Stimulated activated naive CD8-positive, alpha-beta T cell treated with anti-CD3 and anti-CD28 coated beads, Interleukin-15, Interleukin-2, amounts not matched to agents 100 ng/mL and 50 ng/mL, for 24 hours (primary cell): ENCODE data around the gene KRT15.

Experiments used
- H3K27ac Mint-ChIP-seq: one replicate; pipeline ENCODE4 v1.8.0; 2021; ENCODE audit warnings: mild to moderate bottlenecking, mixed read lengths
- H3K27me3 Mint-ChIP-seq: one replicate; pipeline ENCODE4 v1.8.0; 2021; ENCODE audit warnings: mixed read lengths
- H3K36me3 Mint-ChIP-seq: one replicate; pipeline ENCODE4 v1.8.0; 2021; ENCODE audit warnings: low read depth, mixed read lengths
- H3K4me1 Mint-ChIP-seq: one replicate; pipeline ENCODE4 v1.8.0; 2021; ENCODE audit warnings: low read depth, mixed read lengths
- H3K4me3 Mint-ChIP-seq: one replicate; pipeline ENCODE4 v1.8.0; 2021; ENCODE audit warnings: mild to moderate bottlenecking, mixed read lengths
- H3K9me3 Mint-ChIP-seq: one replicate; pipeline ENCODE4 v1.8.0; 2021; ENCODE audit warnings: mixed read lengths

KRT15 gene

DNA sequence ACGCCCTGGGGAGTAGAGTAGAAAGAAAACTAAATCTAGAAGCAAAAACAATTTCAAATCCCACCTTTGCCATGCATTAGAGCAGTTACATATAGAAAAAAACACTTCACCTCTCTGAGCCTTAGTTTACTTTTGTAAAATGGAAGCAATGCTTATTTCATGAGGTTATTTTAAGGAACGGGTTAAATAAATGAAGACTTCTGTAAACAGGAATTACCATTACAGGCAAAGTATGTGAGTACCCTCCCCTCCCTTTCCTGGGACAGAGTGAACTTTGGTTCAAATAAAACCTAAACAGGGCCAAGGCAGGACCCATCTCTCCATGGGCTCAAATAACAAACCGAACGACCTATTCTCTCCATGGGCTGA lies 4.5 kb upstream of the KRT15 start:
- H3K9me3 Mint-ChIP-seq = no peaks in the 10 kb centered on the region
- no peaks in the 10 kb centered on the region for H3K36me3 Mint-ChIP-seq
- H3K27me3 Mint-ChIP-seq = peaks cover 14% of the 10 kb centered on the region
- H3K27ac Mint-ChIP-seq = no peak overlapping the region
- H3K4me1 Mint-ChIP-seq = peaks cover 4% of the 10 kb centered on the region
- H3K4me3 Mint-ChIP-seq = no peak overlapping the region

DNA sequence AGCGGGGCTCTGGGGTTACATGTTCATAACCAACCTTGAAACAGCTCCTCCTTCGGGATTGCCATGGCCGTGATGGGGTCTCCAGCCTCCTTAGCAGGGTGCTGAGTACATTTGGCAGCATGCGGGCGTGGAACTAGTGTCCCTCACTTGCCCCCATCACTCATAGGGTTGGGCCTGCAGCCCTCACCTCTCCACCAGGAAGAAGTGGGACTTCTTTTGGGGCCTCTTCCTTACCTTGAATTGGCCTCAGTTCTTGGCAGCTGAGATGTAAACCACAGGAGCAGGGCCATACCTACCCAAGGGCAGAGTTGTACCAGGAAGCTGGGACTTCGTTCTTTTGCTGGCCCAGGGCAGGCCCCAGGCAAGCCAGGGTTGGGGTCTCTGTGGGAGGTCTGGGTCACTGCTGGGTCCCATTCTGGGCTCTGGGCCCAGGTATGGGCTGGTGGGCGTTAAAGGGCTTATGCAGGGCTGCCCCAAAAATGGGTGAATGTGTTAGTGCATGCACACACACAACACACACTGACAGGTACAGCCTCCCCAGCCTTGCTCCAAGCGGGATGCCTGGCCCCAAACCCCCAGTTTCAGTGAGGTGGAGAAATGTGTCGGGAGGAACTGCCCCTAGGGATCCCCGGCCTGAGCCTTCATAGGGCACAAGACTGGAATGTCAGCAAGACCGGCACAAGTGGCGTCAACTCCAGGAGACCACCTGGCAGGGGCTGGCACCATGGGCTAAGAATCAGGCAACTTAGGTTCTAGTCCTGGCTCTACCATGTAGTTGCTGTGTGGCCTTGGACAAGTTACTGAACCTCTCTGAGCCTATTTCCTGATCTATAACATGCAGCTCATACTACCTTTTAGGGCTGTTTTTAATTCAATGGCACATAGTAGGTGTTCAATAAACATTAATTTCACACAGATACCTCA lies 3.9 kb upstream of the KRT15 start:
- H3K27ac Mint-ChIP-seq = no peak overlapping the region
- no peak overlapping the region for H3K4me3 Mint-ChIP-seq
- no peaks in the 10 kb centered on the region for H3K9me3 Mint-ChIP-seq
- H3K27me3 Mint-ChIP-seq = peaks cover 14% of the 10 kb centered on the region
- no peaks in the 10 kb centered on the region for H3K36me3 Mint-ChIP-seq
- H3K4me1 Mint-ChIP-seq = peaks cover 4% of the 10 kb centered on the region

DNA sequence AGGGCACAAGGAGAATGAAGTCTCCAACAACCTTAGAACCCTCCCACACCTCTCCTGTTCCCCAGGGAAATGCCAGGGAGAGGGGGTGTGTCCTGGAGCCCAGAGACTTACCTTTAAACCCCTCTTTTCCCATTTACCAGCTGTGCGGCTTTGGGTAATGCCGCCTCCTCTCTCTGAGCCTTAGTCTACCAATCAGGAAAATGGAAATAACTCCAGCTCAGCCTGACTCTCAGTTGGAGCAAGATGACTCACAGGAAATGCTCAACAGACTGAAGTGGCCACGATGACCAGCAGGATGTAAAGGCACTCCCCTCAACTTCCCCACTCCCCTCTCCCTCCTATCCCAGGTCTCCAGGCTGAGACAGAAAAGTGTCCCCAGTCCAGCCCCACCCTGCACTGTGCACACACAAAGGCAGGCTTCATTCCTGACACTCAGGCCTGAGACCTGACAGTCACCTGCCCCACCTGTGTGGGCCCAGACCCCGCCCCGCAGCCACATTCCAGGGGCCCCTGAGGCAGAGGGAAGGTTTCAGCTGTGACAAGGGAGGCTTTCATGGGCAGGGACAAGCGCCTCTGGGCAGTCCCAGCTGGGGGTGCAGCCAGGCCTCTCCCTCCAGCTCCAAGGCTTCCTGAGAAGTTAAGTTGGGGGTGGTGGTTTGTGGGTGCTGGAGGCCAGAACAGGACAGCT lies 3.0 kb upstream of the KRT15 start:
- H3K4me3 Mint-ChIP-seq = no peak overlapping the region
- H3K27me3 Mint-ChIP-seq = peaks cover 6% of the 10 kb centered on the region
- no peaks in the 10 kb centered on the region for H3K9me3 Mint-ChIP-seq
- no peak overlapping the region for H3K27ac Mint-ChIP-seq
- H3K36me3 Mint-ChIP-seq = no peaks in the 10 kb centered on the region
- H3K4me1 Mint-ChIP-seq = no peaks in the 10 kb centered on the region

DNA sequence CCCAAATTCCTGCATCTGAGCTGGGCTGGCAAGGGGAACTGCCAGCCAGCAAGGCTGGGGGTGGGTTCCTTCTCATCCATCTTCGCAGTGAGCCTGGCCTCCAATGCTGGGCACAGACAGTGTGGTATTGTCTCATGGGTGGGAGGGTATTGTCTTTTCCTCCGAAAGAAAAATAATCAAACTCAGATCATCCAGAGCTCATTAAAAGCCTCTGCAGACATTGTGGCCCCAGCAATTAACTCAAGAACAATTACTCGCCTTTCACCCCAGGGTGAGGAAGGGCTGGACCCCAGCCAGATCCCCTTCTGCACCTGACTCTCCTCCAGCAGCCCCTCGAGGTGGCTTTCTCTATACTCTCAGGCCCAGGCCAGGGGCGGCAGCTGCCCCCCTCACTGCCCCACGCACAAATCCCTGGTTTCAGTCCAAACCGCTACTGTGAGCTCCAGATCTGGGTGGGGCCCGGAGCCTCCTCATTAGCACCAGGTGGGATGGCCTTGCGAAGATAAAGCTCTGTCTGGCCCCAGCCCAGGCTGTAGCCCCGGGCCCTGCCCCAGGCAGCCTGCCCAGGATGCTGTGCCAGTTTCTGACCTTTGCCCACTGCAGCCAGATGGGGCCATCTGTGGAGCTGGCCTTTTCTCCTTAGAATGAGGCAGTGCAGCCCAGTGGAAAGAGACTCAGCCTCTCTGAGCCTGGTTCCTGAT lies 2.3 kb upstream of the KRT15 start:
- Mint-ChIP-seq H3K27me3 (peaks cover 5% of the 10 kb centered on the region), H3K9me3 (no peaks in the 10 kb centered on the region), H3K4me3 (no peak overlapping the region), H3K4me1 (no peaks in the 10 kb centered on the region), H3K36me3 (no peaks in the 10 kb centered on the region), H3K27ac (no peak overlapping the region)

DNA sequence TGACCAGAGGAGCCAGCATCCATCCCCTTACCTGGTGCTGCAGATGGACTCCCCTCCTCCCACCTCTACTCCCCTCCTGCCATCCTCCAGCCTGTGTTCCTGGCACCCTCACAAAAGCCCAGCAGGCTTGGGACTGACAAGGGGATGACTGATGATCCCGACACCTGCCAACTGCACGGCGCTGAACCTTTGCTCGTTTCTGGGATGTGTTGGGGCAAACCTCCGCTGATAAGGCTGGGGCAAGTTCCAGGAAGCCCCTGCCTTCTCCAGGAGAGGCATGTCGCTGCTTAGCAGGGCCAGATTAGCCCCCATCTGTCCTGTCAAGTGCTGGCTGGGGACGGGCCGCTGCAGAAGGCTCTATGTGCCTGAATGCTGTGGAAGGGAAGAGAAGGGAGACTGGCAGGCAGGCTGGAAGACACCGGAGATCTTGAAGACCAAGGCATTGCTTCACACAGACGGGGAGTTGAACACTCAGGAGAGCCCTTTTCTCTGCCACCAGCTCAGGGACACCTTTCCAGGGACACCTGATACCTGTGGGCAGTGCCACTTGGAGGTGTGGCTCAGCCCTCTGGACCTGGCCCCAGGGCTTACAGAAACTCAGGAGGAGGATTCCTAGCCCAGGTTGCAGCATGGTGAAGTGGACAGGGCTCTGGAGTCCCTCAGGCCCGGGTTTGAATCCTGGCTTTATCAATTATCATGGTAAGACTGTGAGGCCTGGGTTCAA lies 973 bp upstream of the KRT15 start:
- no peaks in the 10 kb centered on the region for H3K27me3 Mint-ChIP-seq

DNA sequence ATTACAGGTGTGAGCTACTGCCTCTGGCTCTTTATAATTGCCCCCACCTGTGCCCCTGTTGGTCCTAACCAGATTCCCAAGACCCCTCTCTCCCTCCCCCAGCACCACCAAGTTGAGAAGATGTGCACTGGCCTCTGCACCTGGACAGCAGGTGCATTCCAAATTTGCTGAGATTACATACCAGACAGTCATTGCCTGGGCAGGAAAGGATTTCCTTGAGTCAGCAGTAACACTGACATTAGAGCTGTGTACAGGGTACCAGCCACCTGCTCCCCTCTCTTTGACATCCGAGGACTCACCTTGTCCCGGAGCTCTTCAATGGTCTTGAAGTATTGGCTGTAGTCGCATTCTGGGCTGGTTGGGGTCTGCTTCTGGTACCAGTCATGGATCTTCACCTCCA lies 659 bp downstream of the KRT15 start:
- Mint-ChIP-seq H3K9me3 (no peaks in the 10 kb centered on the region), H3K4me3 (no peak overlapping the region), H3K36me3 (no peaks in the 10 kb centered on the region), H3K27ac (no peak overlapping the region), H3K4me1 (no peaks in the 10 kb centered on the region), H3K27me3 (no peaks in the 10 kb centered on the region)

More for the DNA sequence above, 973 bp upstream of the KRT15 start:
- no peaks in the 10 kb centered on the region for H3K4me1 Mint-ChIP-seq
- no peak overlapping the region for H3K4me3 Mint-ChIP-seq
- H3K27ac Mint-ChIP-seq = no peak overlapping the region
- no peaks in the 10 kb centered on the region for H3K36me3 Mint-ChIP-seq
- no peaks in the 10 kb centered on the region for H3K9me3 Mint-ChIP-seq

DNA sequence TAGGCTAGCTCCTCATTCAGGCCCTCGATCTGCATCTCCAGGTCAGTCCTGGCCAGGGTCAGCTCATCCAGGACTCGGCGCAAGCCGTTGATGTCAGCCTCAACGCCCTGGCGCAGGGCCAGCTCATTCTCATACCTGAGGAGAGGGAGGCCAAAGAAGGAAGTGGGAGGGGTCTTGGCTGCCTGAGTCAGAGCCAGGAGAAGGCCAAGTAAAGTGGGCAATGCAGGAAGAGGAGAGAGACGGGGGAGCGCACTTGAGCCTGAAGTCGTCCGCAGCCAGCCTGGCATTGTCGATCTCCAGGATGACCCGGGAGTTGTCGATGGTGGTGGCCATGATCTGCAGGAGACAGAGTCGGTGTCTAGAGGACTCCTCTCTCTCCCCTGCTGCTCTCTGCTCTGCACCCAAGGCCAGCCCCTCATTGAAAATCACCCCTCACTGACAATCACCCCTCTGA lies 1.8 kb downstream of the KRT15 start:
- no peak overlapping the region for H3K4me3 Mint-ChIP-seq
- H3K4me1 Mint-ChIP-seq = no peaks in the 10 kb centered on the region
- no peaks in the 10 kb centered on the region for H3K9me3 Mint-ChIP-seq
- no peak overlapping the region for H3K27ac Mint-ChIP-seq
- no peaks in the 10 kb centered on the region for H3K36me3 Mint-ChIP-seq
- H3K27me3 Mint-ChIP-seq = no peaks in the 10 kb centered on the region

DNA sequence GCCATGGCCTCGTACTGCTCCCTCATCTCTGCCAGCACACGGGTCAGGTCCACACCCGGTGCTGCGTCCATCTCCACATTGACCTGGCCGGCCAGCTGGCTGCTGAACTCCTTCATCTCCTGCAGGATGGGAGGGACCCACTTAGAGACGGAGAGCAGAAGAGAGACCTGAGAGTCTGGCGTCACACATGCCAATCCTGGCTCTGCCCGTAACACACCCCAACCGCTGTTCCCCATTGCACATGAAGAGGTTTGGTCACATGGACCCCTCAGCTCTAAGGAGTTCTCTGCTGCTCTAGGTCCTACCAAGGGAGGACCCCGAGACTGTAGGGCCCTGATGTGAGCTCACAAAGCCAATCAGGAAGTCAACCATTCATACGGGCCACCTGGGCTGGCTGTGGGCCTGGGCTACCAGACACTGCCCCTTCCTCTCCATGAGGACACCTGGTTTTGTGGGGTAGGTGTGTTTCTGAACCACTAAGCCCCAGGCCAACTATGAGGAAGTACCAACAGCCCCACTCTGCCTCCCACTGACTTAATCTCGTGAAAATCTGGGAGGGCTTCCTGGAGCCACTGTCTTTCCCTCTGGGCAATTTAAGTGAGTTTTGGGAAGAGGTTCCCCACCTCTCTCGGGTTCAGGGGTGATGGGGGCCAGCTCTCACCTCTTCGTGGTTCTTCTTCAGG lies 2.4 kb downstream of the KRT15 start:
- Mint-ChIP-seq H3K27ac (no peak overlapping the region), H3K36me3 (no peaks in the 10 kb centered on the region), H3K27me3 (no peaks in the 10 kb centered on the region), H3K9me3 (no peaks in the 10 kb centered on the region), H3K4me3 (no peak overlapping the region), H3K4me1 (no peaks in the 10 kb centered on the region)

DNA sequence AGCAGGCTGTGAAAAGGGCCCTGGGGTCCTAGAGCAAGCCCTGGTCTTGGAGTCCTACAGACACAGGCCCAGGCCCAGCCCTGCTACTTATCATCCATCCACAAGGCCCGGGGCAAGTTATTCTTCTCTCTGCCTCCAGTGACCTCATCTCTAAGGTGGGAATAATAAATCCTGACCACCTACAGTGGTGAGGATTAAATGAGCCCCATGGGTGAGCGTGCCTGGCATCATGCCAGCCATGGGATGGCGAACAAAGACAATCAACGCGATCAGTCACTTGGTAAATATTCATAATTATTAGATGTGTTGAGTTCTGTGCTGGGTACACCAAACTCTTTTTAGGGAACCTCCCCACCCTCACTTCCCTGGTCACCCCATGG lies 5.5 kb downstream of the KRT15 start:
- H3K9me3 Mint-ChIP-seq = no peaks in the 10 kb centered on the region
- no peak overlapping the region for H3K27ac Mint-ChIP-seq
- H3K4me3 Mint-ChIP-seq = no peak overlapping the region
- H3K36me3 Mint-ChIP-seq = no peaks in the 10 kb centered on the region
- no peaks in the 10 kb centered on the region for H3K27me3 Mint-ChIP-seq
- no peaks in the 10 kb centered on the region for H3K4me1 Mint-ChIP-seq

DNA sequence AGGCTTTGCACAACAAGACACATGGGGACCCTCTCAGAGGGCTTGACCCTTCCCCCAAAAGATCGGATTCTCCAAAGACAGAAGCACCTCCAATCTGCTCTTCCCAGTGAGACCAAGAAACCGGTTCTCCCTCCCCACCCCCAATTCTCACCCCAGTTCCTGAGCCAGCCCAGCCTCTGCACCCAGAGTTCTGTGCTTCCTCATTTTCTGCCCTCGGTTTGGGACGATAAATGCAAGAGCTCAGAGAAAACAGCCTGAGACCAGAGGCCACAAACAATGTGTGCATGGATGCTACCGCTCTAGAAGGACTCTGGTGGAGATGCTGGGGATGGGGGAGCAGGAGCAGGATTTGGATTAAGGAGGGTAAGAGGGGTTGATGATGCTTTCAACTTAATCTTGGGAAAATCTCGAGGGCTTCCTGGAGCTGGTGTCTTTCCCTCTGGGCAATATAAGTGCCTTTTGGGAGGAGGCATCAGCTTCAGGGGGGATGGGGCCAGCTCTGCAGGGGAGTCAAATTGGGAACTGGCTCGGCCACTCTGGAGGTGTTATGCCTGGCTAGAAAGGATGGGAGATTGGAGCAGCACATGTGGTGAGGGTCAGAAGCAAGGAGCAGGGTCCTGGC lies 6.0 kb downstream of the KRT15 start:
- H3K27ac Mint-ChIP-seq = no peak overlapping the region
- no peak overlapping the region for H3K4me3 Mint-ChIP-seq
- no peaks in the 10 kb centered on the region for H3K9me3 Mint-ChIP-seq
- H3K4me1 Mint-ChIP-seq = no peaks in the 10 kb centered on the region
- no peaks in the 10 kb centered on the region for H3K36me3 Mint-ChIP-seq
- no peaks in the 10 kb centered on the region for H3K27me3 Mint-ChIP-seq

DNA sequence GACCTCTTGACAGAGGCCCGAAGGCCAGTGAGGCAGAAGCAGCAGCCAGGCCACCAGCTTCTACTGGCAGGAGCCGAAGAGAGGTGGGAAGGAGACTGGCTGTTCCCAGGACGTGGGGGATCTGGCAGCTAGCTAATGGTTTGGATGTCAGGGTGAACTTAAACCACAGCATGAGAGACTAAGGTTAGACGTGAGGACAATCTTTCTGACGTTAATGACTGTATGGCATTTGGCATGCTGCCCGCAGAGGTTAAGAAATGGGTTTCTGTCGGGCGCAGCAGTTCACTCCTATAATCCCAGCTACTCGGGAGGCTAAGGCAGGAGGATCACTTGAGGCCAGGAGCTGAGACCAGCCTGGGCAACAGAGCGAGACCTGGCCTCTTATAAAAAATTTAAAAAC lies 7.0 kb downstream of the KRT15 start:
- Mint-ChIP-seq H3K27ac (no peak overlapping the region), H3K4me1 (no peaks in the 10 kb centered on the region), H3K36me3 (no peaks in the 10 kb centered on the region), H3K4me3 (no peak overlapping the region), H3K9me3 (no peaks in the 10 kb centered on the region), H3K27me3 (no peaks in the 10 kb centered on the region)

DNA sequence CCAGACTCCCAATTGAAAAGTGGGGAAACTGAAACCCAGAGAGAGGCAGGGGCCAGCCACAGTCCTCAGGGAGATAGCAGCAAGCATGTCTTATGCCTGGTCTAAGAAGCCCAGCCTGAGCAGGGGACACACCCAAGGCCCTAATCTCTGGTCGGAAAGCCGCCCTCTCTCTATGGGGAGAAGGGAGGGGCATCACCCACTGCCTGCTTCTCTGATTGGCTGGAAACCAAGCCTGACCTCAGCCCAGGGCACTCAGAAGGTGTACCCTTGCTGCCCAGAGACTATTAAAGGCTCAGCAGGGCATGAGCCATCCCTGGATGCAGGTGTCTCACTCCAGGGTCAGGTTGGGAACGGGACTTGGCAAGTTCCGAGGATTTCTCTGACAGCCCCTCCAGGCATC lies 7.6 kb downstream of the KRT15 start:
- Mint-ChIP-seq H3K27me3 (no peaks in the 10 kb centered on the region), H3K4me3 (no peak overlapping the region)

DNA sequence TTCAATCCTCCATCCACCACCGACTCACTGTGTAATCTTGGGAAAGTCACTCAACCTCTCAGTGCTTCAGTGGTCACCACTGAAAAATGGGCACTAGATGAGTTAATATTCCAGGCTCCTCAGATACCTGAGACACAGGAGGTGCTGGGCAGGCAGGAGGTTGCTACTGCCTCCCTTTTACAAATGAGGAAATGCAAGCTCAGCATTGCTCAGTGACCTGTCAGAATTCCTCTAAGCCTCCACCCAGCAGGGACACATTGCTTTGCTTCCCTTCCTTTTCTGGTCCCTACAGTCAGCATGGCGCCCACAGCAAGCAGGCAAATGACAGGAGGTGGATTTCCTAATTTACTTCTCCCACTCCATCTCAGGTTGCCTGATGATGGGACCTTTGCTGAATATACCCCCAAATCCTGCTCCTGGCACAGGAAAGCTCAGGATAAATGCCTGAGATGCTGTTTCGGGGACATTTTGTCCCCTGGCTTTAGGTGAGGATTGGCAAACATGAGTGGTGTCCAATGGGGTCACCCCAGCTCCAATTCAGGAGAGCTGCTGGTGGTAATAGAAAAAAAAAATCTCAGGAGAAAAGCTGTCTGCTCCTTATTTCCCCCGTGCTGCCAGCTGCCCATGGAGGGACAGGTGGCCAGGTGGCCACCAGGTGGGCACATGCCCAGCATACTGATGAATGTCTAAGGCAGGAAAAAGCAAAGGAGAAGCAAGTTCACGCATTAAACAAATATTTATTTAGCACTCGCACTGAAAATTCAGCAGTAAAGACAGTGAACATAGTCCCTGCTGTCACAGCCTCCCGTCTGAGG lies 8.2 kb downstream of the KRT15 start:
- H3K4me3 Mint-ChIP-seq = no peak overlapping the region
- H3K27ac Mint-ChIP-seq = no peak overlapping the region
- no peaks in the 10 kb centered on the region for H3K27me3 Mint-ChIP-seq
- no peaks in the 10 kb centered on the region for H3K4me1 Mint-ChIP-seq
- no peaks in the 10 kb centered on the region for H3K9me3 Mint-ChIP-seq
- no peaks in the 10 kb centered on the region for H3K36me3 Mint-ChIP-seq

More for the DNA sequence above, 7.6 kb downstream of the KRT15 start:
- Mint-ChIP-seq H3K27ac (no peak overlapping the region), H3K36me3 (no peaks in the 10 kb centered on the region), H3K4me1 (no peaks in the 10 kb centered on the region), H3K9me3 (no peaks in the 10 kb centered on the region)
